HL-60 (cell line): ENCODE data around the gene KLK5.

Experiments used
- DNase-seq, 2 experiments: peaks; one replicate each; pipeline ENCODE4 v3.0.0-alpha.2; 2010 to 2020; ENCODE audit warnings: low read depth in 1 of 2, low spot score in 1 of 2
- H3K27ac ChIP-seq: fragments of 250-450 bp; sonication (Bioruptor Pico); replicated peaks from 2 replicates; pipeline ENCODE4 v1.5.1; 2020; ENCODE audit warnings: mild to moderate bottlenecking, moderate library complexity
- H3K27me3 ChIP-seq: fragments of 250-450 bp; sonication (Bioruptor Pico); 2 replicates; pipeline ENCODE4 v1.5.1; 2021; ENCODE audit warnings: mild to moderate bottlenecking, moderate library complexity; ENCODE audit not compliant: insufficient read depth, poor library complexity, severe bottlenecking
- H3K4me3 ChIP-seq: replicated peaks from 2 replicates; pipeline ENCODE4 v1.5.1; 2011; ENCODE audit warnings: mild to moderate bottlenecking, control low read depth, low read length; ENCODE audit not compliant: insufficient read depth
- GABPA ChIP-seq: IDR thresholded peaks from 2 replicates; pipeline ENCODE4 v1.6.1; 2012; ENCODE audit warnings: low read depth
- POLR2AphosphoS5 ChIP-seq: IDR thresholded peaks from 2 replicates; pipeline ENCODE4 v1.6.1; 2012; ENCODE audit warnings: low read depth
- SPI1 ChIP-seq: IDR thresholded peaks from 2 replicates; pipeline ENCODE4 v1.6.1; 2012; ENCODE audit warnings: low read depth, mild to moderate bottlenecking, borderline replicate concordance
- TF ChIP-seq, protein P1 (sequence below): IDR thresholded peaks from one replicate; pipeline ENCODE4 v1.5.1; 2011; ENCODE audit warnings: low read length, control low read depth, inconsistent platforms; ENCODE audit not compliant: insufficient read depth
- TF ChIP-seq, protein P2 (sequence below): IDR thresholded peaks from 2 replicates; pipeline ENCODE4 v1.6.1; 2012; ENCODE audit warnings: low read depth; ENCODE audit not compliant: insufficient replicate concordance

The KLK5 gene

DNA sequence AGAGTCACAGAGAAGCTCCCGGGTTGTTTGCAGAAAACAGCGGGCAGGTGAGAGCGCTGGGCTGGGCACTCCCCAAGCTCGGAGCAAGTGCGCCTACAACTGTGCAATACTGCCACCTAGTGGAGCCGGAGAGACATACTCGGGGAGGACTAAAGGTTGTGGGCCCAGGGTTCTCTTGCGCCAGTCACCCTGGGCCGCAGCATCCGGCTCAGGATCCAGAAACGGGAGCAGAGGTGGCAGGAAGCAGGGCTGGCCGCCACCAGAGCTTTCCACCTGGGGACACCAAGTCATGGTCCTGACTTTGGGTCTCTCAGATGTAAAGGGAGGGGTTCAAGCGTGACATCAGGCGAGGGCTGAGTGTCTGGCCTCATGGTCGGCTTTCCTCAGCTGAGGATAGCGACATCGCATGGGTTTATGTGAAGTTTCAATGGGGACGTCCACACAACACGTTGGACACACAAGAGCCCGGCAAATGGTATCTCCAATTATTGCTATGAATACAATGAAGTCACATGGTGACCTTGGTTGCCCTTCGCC is 30.5 kb downstream of the KLK5 start:
- Histone ChIP-seq H3K27me3 (peaks cover 2% of the 10 kb centered on the region), H3K4me3 (no peak overlapping the region), H3K27ac (no peak overlapping the region)
- TF ChIP-seq, protein P1, sequence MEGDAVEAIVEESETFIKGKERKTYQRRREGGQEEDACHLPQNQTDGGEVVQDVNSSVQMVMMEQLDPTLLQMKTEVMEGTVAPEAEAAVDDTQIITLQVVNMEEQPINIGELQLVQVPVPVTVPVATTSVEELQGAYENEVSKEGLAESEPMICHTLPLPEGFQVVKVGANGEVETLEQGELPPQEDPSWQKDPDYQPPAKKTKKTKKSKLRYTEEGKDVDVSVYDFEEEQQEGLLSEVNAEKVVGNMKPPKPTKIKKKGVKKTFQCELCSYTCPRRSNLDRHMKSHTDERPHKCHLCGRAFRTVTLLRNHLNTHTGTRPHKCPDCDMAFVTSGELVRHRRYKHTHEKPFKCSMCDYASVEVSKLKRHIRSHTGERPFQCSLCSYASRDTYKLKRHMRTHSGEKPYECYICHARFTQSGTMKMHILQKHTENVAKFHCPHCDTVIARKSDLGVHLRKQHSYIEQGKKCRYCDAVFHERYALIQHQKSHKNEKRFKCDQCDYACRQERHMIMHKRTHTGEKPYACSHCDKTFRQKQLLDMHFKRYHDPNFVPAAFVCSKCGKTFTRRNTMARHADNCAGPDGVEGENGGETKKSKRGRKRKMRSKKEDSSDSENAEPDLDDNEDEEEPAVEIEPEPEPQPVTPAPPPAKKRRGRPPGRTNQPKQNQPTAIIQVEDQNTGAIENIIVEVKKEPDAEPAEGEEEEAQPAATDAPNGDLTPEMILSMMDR = peak; percentile 70
- no peak for TF ChIP-seq POLR2AphosphoS5
- DNase-seq = peak; percentile 57 to 76

DNA sequence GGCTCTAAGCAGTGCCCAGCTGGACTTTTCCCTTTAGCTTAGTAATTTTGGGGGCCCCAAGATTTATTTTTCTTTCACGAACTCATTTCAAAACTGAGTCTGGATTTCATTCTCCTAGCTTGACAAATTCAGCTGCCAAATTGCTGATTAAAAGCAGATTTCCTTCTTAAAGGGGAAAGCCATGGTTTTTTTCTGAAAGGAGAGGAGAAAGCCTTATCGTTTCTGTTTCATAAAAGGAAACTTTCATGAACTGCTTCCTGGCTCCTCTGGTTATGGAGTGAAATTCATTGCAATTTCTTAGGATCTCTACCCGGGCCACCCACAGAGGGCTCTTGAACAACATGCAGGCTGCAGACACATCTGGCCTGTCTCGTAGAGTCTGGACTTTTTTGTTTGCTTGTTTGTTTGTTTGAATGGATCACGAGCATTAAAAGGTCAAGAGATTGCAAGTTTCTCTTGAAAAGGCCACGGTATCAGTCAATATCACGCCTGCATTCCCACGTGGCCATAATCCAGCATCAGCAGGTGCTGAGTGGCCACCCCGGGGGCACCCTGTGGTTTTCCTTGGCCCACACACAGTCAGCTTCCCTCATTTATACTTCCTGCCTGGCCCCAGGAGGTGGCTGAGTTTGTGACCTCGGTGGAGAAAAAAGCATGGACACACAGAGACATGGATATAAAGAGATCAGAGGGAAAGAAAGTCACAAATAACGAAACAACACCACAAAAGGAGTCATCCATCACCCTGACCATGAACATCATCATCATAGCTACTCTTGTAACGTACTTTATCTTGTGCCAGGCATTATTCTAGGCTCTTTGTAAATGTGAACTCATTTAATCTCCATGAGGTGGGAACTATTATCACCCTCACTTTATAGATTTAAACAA is 31.2 kb downstream of the KLK5 start:
- no peak for TF ChIP-seq SPI1
- TF ChIP-seq GABPA = no peak
- TF ChIP-seq POLR2AphosphoS5 = no peak
- TF ChIP-seq, protein P1 = no peak
- TF ChIP-seq, protein P2, sequence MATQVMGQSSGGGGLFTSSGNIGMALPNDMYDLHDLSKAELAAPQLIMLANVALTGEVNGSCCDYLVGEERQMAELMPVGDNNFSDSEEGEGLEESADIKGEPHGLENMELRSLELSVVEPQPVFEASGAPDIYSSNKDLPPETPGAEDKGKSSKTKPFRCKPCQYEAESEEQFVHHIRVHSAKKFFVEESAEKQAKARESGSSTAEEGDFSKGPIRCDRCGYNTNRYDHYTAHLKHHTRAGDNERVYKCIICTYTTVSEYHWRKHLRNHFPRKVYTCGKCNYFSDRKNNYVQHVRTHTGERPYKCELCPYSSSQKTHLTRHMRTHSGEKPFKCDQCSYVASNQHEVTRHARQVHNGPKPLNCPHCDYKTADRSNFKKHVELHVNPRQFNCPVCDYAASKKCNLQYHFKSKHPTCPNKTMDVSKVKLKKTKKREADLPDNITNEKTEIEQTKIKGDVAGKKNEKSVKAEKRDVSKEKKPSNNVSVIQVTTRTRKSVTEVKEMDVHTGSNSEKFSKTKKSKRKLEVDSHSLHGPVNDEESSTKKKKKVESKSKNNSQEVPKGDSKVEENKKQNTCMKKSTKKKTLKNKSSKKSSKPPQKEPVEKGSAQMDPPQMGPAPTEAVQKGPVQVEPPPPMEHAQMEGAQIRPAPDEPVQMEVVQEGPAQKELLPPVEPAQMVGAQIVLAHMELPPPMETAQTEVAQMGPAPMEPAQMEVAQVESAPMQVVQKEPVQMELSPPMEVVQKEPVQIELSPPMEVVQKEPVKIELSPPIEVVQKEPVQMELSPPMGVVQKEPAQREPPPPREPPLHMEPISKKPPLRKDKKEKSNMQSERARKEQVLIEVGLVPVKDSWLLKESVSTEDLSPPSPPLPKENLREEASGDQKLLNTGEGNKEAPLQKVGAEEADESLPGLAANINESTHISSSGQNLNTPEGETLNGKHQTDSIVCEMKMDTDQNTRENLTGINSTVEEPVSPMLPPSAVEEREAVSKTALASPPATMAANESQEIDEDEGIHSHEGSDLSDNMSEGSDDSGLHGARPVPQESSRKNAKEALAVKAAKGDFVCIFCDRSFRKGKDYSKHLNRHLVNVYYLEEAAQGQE = no peak
- Histone ChIP-seq H3K27ac (no peak overlapping the region), H3K4me3 (no peak overlapping the region), H3K27me3 (peaks cover 2% of the 10 kb centered on the region)
- DNase-seq = no peak

DNA sequence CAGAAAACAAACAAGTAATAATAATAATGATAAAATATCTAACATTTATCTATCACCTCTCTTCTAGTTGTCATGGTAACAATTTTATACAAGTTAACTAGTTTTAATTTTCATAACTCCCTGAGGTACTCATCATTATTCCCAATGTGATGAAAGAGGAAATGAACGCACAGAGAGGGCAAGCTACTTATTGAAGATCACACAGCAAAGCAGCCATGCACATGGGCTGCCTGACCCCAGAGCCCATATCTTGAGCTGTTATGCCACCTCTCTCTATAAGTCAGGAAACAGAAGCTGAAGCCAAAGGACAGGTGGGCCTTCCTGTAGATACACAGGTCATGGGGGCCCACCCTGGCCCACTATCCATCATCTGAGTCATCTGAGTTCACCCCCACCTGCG is 36.8 kb downstream of the KLK5 start:
- H3K27me3 ChIP-seq = peaks cover 18% of the 10 kb centered on the region
- no peak for DNase-seq
- no peak overlapping the region for H3K27ac ChIP-seq
- no peak overlapping the region for H3K4me3 ChIP-seq
- TF ChIP-seq, protein P1 = no peak
- no peak for TF ChIP-seq POLR2AphosphoS5
- TF ChIP-seq GABPA = no peak
- TF ChIP-seq, protein P2 = no peak
- no peak for TF ChIP-seq SPI1
